WTC11 (cell line): ENCODE data around the gene ASMT. TPM values are rescaled to one million over a fixed set of nuclear protein-coding genes. Genes with fewer than 3 reads are reported as not detected.

ENCODE experiments used
- ATAC-seq: fragments of 200-7000 bp; cut with Tn5 transposase; 2 replicates; pipeline ENCODE4 v1.10.0; 2021; ENCODE audit warnings: mild to moderate bottlenecking, moderate library complexity
- CTCF ChIA-PET: fragments of 300-600 bp; sonication (Branson Sonifier 250); formaldehyde crosslinking; loops from one replicate; lab custom pipeline; 2021; ENCODE audit warnings: antibody characterized with exemption; lab: Charles Lee
- POLR2A ChIA-PET: fragments of 350-600 bp; sonication (Branson Sonifier 250); formaldehyde crosslinking; loops from one replicate; lab custom pipeline; 2021; ENCODE audit warnings: antibody characterized with exemption; lab: Charles Lee
- DNase-seq: peaks from one replicate; pipeline ENCODE4 v3.0.0; 2021; ENCODE audit warnings: low spot score
- H3K27ac Mint-ChIP-seq: 2 replicates; pipeline ENCODE4 v1.8.0; 2021; ENCODE audit warnings: mixed read lengths
- H3K27me3 Mint-ChIP-seq: 2 replicates; pipeline ENCODE4 v1.8.0; 2021; ENCODE audit warnings: low read depth, mild to moderate bottlenecking, moderate library complexity, mixed read lengths
- H3K36me3 Mint-ChIP-seq: 2 replicates; pipeline ENCODE4 v1.8.0; 2021; ENCODE audit warnings: mixed read lengths
- H3K4me1 Mint-ChIP-seq: 2 replicates; pipeline ENCODE4 v1.8.0; 2022; ENCODE audit warnings: mixed read lengths
- H3K4me3 Mint-ChIP-seq: 2 replicates; pipeline ENCODE4 v1.8.0; 2021; ENCODE audit warnings: mild to moderate bottlenecking, moderate library complexity, mixed read lengths
- H3K9me3 Mint-ChIP-seq: 2 replicates; pipeline ENCODE4 v1.8.0; 2021; ENCODE audit warnings: mixed read lengths
- AFF4 ChIP-seq: sonication (generic); formaldehyde crosslinking; IDR thresholded peaks from 2 replicates; pipeline ENCODE4 v1.8.1; 2023; ENCODE audit warnings: mild to moderate bottlenecking, missing genetic modification reagents, borderline replicate concordance
- CBFB ChIP-seq: sonication (generic); formaldehyde crosslinking; IDR thresholded peaks from 2 replicates; pipeline ENCODE4 v1.8.1; 2022; ENCODE audit warnings: mild to moderate bottlenecking, low read depth, missing genetic modification reagents
- CREB1 ChIP-seq: sonication (generic); formaldehyde crosslinking; IDR thresholded peaks from 2 replicates; pipeline ENCODE4 v1.8.0; 2023; ENCODE audit warnings: mild to moderate bottlenecking, missing genetic modification reagents
- CREM ChIP-seq: sonication (generic); formaldehyde crosslinking; IDR thresholded peaks from 2 replicates; pipeline ENCODE4 v1.8.1; 2022; ENCODE audit warnings: mild to moderate bottlenecking, missing genetic modification reagents, moderate library complexity
- FOXJ3 ChIP-seq: sonication (generic); formaldehyde crosslinking; IDR thresholded peaks from 2 replicates; pipeline ENCODE4 v1.9.0; 2021; ENCODE audit warnings: missing genetic modification reagents, mild to moderate bottlenecking, borderline replicate concordance
- MXD4 ChIP-seq: fragments of 250-450 bp; sonication (Bioruptor Pico); IDR thresholded peaks from 2 replicates; pipeline ENCODE4 v1.8.0; 2021; ENCODE audit warnings: mild to moderate bottlenecking, moderate library complexity, borderline replicate concordance
- NFYB ChIP-seq: sonication (generic); formaldehyde crosslinking; conservative IDR thresholded peaks from 2 replicates; pipeline ENCODE4 v1.8.0; 2022; ENCODE audit warnings: low read depth, missing genetic modification reagents
- NR2C2 ChIP-seq: sonication (generic); formaldehyde crosslinking; IDR thresholded peaks from 2 replicates; pipeline ENCODE4 v1.8.0; 2022; ENCODE audit warnings: mild to moderate bottlenecking, missing genetic modification reagents
- OVOL2 ChIP-seq: fragments of 250-450 bp; sonication (Bioruptor Pico); IDR thresholded peaks from 2 replicates; pipeline ENCODE4 v1.9.0; 2021; ENCODE audit warnings: mild to moderate bottlenecking, borderline replicate concordance
- PREB ChIP-seq: sonication (generic); formaldehyde crosslinking; IDR thresholded peaks from 2 replicates; pipeline ENCODE4 v1.8.1; 2022; ENCODE audit warnings: mild to moderate bottlenecking, missing genetic modification reagents, moderate library complexity, borderline replicate concordance
- SOX15 ChIP-seq: fragments of 250-450 bp; sonication (Bioruptor Pico); IDR thresholded peaks from 2 replicates; pipeline ENCODE4 v1.9.0; 2021; ENCODE audit warnings: mild to moderate bottlenecking
- USF2 ChIP-seq: sonication (generic); formaldehyde crosslinking; IDR thresholded peaks from 2 replicates; pipeline ENCODE4 v1.8.1; 2023; ENCODE audit warnings: mild to moderate bottlenecking, missing genetic modification reagents, moderate library complexity
- ZNF396 ChIP-seq: fragments of 250-450 bp; sonication (Bioruptor Pico); IDR thresholded peaks from 2 replicates; pipeline ENCODE4 v1.8.0; 2021; ENCODE audit warnings: mild to moderate bottlenecking, moderate library complexity, borderline replicate concordance
- ZNF425 ChIP-seq: fragments of 250-450 bp; sonication (Bioruptor Pico); conservative IDR thresholded peaks from 2 replicates; pipeline ENCODE4 v1.9.0; 2021; ENCODE audit warnings: mild to moderate bottlenecking
- total RNA-seq: library from RNA; stranded (reverse); gene quantifications from 3 replicates; pipeline ENCODE4 v1.2.3, GENCODE V29; 2021
- TF ChIP-seq, protein P1 (sequence below): sonication (generic); formaldehyde crosslinking; IDR thresholded peaks from 2 replicates; pipeline ENCODE4 v1.8.0; 2022; ENCODE audit warnings: missing genetic modification reagents
- TF ChIP-seq, protein P2 (sequence below): sonication (generic); formaldehyde crosslinking; IDR thresholded peaks from 2 replicates; pipeline ENCODE4 v1.8.0; 2022; ENCODE audit warnings: mild to moderate bottlenecking, missing genetic modification reagents

The ASMT gene
- total RNA-seq, 1 experiment from 2014 or later = 0.33 TPM

- peaks cover 6% of the 10 kb centered on the region for H3K27me3 Mint-ChIP-seq
- no peak for TF ChIP-seq PREB (CRISPR knock-in tag)
- TF ChIP-seq FOXJ3 (CRISPR knock-in tag) = no peak
- TF ChIP-seq CBFB (CRISPR knock-in tag) = no peak
- TF ChIP-seq CREM (CRISPR knock-in tag) = no peak
- TF ChIP-seq CREB1 = no peak
- TF ChIP-seq ZNF396 (CRISPR knock-in tag) = no peak
- TF ChIP-seq NR2C2 (CRISPR knock-in tag) = no peak
- TF ChIP-seq, protein P1, sequence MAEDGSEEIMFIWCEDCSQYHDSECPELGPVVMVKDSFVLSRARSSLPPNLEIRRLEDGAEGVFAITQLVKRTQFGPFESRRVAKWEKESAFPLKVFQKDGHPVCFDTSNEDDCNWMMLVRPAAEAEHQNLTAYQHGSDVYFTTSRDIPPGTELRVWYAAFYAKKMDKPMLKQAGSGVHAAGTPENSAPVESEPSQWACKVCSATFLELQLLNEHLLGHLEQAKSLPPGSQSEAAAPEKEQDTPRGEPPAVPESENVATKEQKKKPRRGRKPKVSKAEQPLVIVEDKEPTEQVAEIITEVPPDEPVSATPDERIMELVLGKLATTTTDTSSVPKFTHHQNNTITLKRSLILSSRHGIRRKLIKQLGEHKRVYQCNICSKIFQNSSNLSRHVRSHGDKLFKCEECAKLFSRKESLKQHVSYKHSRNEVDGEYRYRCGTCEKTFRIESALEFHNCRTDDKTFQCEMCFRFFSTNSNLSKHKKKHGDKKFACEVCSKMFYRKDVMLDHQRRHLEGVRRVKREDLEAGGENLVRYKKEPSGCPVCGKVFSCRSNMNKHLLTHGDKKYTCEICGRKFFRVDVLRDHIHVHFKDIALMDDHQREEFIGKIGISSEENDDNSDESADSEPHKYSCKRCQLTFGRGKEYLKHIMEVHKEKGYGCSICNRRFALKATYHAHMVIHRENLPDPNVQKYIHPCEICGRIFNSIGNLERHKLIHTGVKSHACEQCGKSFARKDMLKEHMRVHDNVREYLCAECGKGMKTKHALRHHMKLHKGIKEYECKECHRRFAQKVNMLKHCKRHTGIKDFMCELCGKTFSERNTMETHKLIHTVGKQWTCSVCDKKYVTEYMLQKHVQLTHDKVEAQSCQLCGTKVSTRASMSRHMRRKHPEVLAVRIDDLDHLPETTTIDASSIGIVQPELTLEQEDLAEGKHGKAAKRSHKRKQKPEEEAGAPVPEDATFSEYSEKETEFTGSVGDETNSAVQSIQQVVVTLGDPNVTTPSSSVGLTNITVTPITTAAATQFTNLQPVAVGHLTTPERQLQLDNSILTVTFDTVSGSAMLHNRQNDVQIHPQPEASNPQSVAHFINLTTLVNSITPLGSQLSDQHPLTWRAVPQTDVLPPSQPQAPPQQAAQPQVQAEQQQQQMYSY (CRISPR knock-in tag) = no peak
- no peak for TF ChIP-seq NFYB (CRISPR knock-in tag)
- TF ChIP-seq USF2 (CRISPR knock-in tag) = no peak
- no peak for TF ChIP-seq ZNF425 (CRISPR knock-in tag)
- TF ChIP-seq AFF4 (CRISPR knock-in tag) = no peak
- TF ChIP-seq, protein P2, sequence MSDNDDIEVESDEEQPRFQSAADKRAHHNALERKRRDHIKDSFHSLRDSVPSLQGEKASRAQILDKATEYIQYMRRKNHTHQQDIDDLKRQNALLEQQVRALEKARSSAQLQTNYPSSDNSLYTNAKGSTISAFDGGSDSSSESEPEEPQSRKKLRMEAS = no peak
- TF ChIP-seq SOX15 (CRISPR knock-in tag) = no peak
- no peak for TF ChIP-seq OVOL2 (CRISPR knock-in tag)
- no peak for TF ChIP-seq MXD4 (CRISPR knock-in tag)
- TF ChIP-seq, all 79 proteins: peak for 0
- Mint-ChIP-seq H3K27ac (peak overlapping the region; percentile 32), H3K4me3 (peak overlapping the region; percentile 25), H3K4me1 (peaks cover 35% of the 10 kb centered on the region), H3K9me3 (peaks cover 9% of the 10 kb centered on the region), H3K36me3 (no peaks in the 10 kb centered on the region)
- POLR2A ChIA-PET = no interaction called here
- CTCF ChIA-PET = no interaction called here
- DNase-seq = no peak
- peak; percentile 17; the same call in 1 of the 2 replicates for ATAC-seq
Measured at GRCh38 chrX:1679238-1679637, 64.4 kb downstream of the ASMT start.
